ENCODE data around the gene MBD3L2B.

GRCh38 chr19:7063764-7064418 lies 42.7 kb upstream of the MBD3L2B start:
- TF ChIP-seq CTCF (conservative IDR thresholded peaks at IDR 0.05; ENCODE audit: low read depth in 2 of 2) (no peak), EZH2 (IDR thresholded peaks at IDR 0.05; ENCODE audit: low read depth, unreplicated experiment) (no peak)
